Measurements from ENCODE around the gene PRIM1.

PRIM1 gene

DNA sequence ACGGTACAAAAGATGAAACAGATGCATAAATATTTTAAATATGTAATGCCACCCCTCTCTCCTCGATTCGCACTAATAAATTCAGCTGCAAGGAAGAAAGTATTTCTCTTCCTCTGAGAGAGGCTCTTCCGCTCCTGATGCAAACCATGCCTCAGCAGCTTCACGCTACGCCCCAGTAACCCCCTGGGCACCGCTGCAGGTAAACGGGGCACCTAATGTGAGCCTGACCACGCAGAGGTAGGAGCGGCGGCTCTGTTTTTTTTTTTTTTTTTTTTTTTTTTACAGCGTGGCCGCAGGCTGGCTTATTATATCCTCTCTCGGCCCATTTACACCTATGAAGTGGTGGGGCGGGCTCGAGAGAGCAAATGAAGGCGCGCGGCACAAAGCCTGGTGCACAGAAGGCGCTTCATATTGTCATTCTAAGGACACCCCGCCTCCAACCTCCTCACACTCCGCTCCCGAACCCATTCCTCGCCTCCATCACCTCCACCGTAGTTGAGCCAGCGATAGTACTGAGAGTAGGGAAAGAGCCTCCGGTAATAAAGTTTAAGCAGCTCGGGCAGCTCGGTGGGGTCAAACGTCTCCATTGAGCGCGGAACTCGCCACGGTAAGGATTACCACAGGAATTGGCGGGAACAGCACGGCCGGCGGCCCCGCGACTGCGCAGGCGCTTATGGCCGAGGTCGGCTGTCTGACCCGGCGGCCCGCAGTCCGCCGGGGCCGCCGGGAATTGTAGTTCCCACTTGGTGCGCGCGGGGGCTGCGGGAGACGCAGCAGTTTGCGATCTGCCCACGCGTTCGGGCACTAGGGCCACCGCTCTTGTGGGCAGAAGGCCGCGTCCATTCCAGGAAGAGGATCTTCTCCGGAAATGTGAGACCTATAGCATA, at the start of gene PRIM1 (continued):
- TF ChIP-seq TSHZ1 (tag by site-specific recombination; IDR thresholded peaks at IDR 0.05; ENCODE audit: borderline replicate concordance) (no peak), GFI1B (tag by site-specific recombination; IDR thresholded peaks at IDR 0.05) (no peak), PATZ1 (tag by site-specific recombination; IDR thresholded peaks at IDR 0.05) (peak; percentile 80), REPIN1 (tag by site-specific recombination; IDR thresholded peaks at IDR 0.05; ENCODE audit: low read depth) (no peak), MYNN (tag by site-specific recombination; IDR thresholded peaks at IDR 0.05; ENCODE audit: borderline replicate concordance) (no peak), ZNF488 (tag by site-specific recombination; IDR thresholded peaks at IDR 0.05) (no peak), YY2 (tag by site-specific recombination; IDR thresholded peaks at IDR 0.05) (peak; percentile 42; the same call in 1 of the 2 replicates), ZNF510 (tag by site-specific recombination; IDR thresholded peaks at IDR 0.05; ENCODE audit: insufficient replicate concordance) (no peak), ZNF155 (tag by site-specific recombination; IDR thresholded peaks at IDR 0.05) (no peak), FEZF1 (tag by site-specific recombination; IDR thresholded peaks at IDR 0.05) (no peak), ZNF416 (tag by site-specific recombination; IDR thresholded peaks at IDR 0.05) (no peak), EGR2 (tag by site-specific recombination; IDR thresholded peaks at IDR 0.05; ENCODE audit: low read depth) (peak; percentile 87), ZNF473 (tag by site-specific recombination; IDR thresholded peaks at IDR 0.05) (no peak), ZNF274 (IDR thresholded peaks at IDR 0.05; ENCODE audit: low read length) (no peak), ZNF274 (tag by site-specific recombination; IDR thresholded peaks at IDR 0.05; ENCODE audit: borderline replicate concordance) (no peak)
- TF ChIP-seq, protein P1, sequence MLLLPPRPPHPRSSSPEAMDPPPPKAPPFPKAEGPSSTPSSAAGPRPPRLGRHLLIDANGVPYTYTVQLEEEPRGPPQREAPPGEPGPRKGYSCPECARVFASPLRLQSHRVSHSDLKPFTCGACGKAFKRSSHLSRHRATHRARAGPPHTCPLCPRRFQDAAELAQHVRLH (tag by site-specific recombination; IDR thresholded peaks at IDR 0.05): peak; percentile 87
- TF ChIP-seq, protein P2, sequence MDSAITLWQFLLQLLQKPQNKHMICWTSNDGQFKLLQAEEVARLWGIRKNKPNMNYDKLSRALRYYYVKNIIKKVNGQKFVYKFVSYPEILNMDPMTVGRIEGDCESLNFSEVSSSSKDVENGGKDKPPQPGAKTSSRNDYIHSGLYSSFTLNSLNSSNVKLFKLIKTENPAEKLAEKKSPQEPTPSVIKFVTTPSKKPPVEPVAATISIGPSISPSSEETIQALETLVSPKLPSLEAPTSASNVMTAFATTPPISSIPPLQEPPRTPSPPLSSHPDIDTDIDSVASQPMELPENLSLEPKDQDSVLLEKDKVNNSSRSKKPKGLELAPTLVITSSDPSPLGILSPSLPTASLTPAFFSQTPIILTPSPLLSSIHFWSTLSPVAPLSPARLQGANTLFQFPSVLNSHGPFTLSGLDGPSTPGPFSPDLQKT (IDR thresholded peaks at IDR 0.05; ENCODE audit: borderline replicate concordance, low read depth, low read length): no peak
- TF ChIP-seq, protein P3, sequence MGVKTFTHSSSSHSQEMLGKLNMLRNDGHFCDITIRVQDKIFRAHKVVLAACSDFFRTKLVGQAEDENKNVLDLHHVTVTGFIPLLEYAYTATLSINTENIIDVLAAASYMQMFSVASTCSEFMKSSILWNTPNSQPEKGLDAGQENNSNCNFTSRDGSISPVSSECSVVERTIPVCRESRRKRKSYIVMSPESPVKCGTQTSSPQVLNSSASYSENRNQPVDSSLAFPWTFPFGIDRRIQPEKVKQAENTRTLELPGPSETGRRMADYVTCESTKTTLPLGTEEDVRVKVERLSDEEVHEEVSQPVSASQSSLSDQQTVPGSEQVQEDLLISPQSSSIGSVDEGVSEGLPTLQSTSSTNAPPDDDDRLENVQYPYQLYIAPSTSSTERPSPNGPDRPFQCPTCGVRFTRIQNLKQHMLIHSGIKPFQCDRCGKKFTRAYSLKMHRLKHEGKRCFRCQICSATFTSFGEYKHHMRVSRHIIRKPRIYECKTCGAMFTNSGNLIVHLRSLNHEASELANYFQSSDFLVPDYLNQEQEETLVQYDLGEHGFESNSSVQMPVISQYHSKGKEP (tag by site-specific recombination; IDR thresholded peaks at IDR 0.05): peak; percentile 57; the same call in 1 of the 2 replicates
- TF ChIP-seq, protein P4, sequence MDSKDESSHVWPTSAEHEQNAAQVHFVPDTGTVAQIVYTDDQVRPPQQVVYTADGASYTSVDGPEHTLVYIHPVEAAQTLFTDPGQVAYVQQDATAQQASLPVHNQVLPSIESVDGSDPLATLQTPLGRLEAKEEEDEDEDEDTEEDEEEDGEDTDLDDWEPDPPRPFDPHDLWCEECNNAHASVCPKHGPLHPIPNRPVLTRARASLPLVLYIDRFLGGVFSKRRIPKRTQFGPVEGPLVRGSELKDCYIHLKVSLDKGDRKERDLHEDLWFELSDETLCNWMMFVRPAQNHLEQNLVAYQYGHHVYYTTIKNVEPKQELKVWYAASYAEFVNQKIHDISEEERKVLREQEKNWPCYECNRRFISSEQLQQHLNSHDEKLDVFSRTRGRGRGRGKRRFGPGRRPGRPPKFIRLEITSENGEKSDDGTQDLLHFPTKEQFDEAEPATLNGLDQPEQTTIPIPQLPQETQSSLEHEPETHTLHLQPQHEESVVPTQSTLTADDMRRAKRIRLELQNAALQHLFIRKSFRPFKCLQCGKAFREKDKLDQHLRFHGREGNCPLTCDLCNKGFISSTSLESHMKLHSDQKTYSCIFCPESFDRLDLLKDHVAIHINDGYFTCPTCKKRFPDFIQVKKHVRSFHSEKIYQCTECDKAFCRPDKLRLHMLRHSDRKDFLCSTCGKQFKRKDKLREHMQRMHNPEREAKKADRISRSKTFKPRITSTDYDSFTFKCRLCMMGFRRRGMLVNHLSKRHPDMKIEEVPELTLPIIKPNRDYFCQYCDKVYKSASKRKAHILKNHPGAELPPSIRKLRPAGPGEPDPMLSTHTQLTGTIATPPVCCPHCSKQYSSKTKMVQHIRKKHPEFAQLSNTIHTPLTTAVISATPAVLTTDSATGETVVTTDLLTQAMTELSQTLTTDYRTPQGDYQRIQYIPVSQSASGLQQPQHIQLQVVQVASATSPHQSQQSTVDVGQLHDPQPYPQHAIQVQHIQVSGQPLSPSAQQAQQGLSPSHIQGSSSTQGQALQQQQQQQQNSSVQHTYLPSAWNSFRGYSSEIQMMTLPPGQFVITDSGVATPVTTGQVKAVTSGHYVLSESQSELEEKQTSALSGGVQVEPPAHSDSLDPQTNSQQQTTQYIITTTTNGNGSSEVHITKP (tag by site-specific recombination; IDR thresholded peaks at IDR 0.05): peak; percentile 59; the same call in 1 of the 2 replicates
- TF ChIP-seq, protein P5, sequence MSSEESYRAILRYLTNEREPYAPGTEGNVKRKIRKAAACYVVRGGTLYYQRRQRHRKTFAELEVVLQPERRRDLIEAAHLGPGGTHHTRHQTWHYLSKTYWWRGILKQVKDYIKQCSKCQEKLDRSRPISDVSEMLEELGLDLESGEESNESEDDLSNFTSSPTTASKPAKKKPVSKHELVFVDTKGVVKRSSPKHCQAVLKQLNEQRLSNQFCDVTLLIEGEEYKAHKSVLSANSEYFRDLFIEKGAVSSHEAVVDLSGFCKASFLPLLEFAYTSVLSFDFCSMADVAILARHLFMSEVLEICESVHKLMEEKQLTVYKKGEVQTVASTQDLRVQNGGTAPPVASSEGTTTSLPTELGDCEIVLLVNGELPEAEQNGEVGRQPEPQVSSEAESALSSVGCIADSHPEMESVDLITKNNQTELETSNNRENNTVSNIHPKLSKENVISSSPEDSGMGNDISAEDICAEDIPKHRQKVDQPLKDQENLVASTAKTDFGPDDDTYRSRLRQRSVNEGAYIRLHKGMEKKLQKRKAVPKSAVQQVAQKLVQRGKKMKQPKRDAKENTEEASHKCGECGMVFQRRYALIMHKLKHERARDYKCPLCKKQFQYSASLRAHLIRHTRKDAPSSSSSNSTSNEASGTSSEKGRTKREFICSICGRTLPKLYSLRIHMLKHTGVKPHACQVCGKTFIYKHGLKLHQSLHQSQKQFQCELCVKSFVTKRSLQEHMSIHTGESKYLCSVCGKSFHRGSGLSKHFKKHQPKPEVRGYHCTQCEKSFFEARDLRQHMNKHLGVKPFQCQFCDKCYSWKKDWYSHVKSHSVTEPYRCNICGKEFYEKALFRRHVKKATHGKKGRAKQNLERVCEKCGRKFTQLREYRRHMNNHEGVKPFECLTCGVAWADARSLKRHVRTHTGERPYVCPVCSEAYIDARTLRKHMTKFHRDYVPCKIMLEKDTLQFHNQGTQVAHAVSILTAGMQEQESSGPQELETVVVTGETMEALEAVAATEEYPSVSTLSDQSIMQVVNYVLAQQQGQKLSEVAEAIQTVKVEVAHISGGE (tag by site-specific recombination; conservative IDR thresholded peaks at IDR 0.05; ENCODE audit: low read depth): 0 out of 2 replicates have a peak, but pooled peaks have one; percentile 39
